ENCODE data around the gene DRAP1. TPM values are rescaled to one million over a fixed set of nuclear protein-coding genes. Genes with fewer than 3 reads are reported as not detected.

Gene DRAP1
- total RNA-seq, 1 experiment from 2014 or later, result 105 TPM

DNA sequence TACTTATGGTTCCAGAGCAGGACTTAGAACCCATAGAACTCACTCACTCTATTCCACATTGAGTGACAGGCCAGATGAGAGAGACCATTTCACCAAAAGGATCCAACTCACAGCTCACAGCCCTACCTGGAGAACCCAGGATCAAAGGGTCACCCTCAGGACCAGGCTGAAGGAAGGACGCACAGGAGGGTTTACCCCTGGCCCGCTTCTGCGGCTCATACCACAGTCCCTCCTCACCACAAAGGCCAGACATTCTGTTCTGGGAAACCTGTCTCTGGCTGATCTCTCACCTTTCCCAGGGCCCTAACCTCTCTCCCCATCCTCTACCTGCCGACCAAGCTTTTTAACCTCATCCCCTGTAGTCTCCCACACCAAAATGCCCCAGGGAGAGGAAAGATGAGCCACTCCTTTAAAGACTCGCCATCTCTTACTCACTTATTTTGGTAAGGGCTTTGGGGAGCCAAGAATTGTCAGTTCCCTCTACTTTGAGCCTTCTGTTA lies 23.7 kb upstream of the DRAP1 start:
- no peak overlapping the region for H3K56ac ChIP-seq (ENCODE audit: insufficient read length, low read depth, low read length)
- DNase-seq, result no peak
- H4K8ac ChIP-seq (replicated peaks; ENCODE audit: insufficient read length, low read depth, low read length), result no peak overlapping the region
- H3K27ac Mint-ChIP-seq, result no peak overlapping the region; a peak in 1 of 7 replicates
- no peak overlapping the region for H2BK20ac ChIP-seq (ENCODE audit: low read depth, low read length, poor library complexity, severe bottlenecking)
- H3K27ac ChIP-seq (ENCODE audit: insufficient read length, low read depth, low read length), result no peak overlapping the region
- H3K9me3 Mint-ChIP-seq, result no peaks in the 10 kb centered on the region
- H2BK15ac ChIP-seq (ENCODE audit: low read depth, low read length), result no peak overlapping the region
- no peak overlapping the region for H3K9ac ChIP-seq (ENCODE audit: extremely low read depth, insufficient read length, low read length)
- H3K4me1 ChIP-seq (ENCODE audit: insufficient read depth, low read length), result no peaks in the 10 kb centered on the region
- H3K27me3 ChIP-seq (ENCODE audit: insufficient read depth, low read length), result peaks cover 5% of the 10 kb centered on the region; the same call in 1 of the 2 replicates
- H3K4me2 ChIP-seq (ENCODE audit: insufficient read depth, insufficient read length, low read length), result no peak overlapping the region
- H2BK5ac ChIP-seq (ENCODE audit: insufficient read length, low read length), result no peak overlapping the region
- H3K18ac ChIP-seq (ENCODE audit: insufficient read length, low read depth, low read length), result no peak overlapping the region
- H3K14ac ChIP-seq (ENCODE audit: insufficient read depth, low read length), result no peak overlapping the region
- H3K4ac ChIP-seq (ENCODE audit: low read depth, low read length), result no peak overlapping the region
- peaks cover 0 to 37% (median 0%) of the 10 kb centered on the region in 3 experiments; a peak in 2 of 7 replicates for H3K36me3 Mint-ChIP-seq (ENCODE audit: insufficient read depth in 1 of 3, low read depth in 3 of 3)
- no CpG with 5 or more reads among the region's 5 CpGs for WGBS (ENCODE audit: extremely low coverage, insufficient read length, low lambda C conversion rate)
- H4K5ac ChIP-seq (ENCODE audit: insufficient read length, low read depth, low read length), result no peak overlapping the region
- no peaks in the 10 kb centered on the region for H3K9me3 ChIP-seq (ENCODE audit: control insufficient read depth, low read depth, low read length)
- TF ChIP-seq, protein P1, sequence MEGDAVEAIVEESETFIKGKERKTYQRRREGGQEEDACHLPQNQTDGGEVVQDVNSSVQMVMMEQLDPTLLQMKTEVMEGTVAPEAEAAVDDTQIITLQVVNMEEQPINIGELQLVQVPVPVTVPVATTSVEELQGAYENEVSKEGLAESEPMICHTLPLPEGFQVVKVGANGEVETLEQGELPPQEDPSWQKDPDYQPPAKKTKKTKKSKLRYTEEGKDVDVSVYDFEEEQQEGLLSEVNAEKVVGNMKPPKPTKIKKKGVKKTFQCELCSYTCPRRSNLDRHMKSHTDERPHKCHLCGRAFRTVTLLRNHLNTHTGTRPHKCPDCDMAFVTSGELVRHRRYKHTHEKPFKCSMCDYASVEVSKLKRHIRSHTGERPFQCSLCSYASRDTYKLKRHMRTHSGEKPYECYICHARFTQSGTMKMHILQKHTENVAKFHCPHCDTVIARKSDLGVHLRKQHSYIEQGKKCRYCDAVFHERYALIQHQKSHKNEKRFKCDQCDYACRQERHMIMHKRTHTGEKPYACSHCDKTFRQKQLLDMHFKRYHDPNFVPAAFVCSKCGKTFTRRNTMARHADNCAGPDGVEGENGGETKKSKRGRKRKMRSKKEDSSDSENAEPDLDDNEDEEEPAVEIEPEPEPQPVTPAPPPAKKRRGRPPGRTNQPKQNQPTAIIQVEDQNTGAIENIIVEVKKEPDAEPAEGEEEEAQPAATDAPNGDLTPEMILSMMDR (conservative IDR thresholded peaks at IDR 0.05), result no peak
- no peak overlapping the region for H4K91ac ChIP-seq (ENCODE audit: insufficient read length, low read depth, low read length)
- no peaks in the 10 kb centered on the region for H4K20me1 ChIP-seq (ENCODE audit: control insufficient read depth, insufficient read depth, insufficient read length)
- H3K23ac ChIP-seq (ENCODE audit: insufficient read length, low read depth, low read length), result no peak overlapping the region
- no peak overlapping the region for H3K4me3 Mint-ChIP-seq
- no peaks in the 10 kb centered on the region; the same call in 1 of the 2 replicates for H3K79me2 ChIP-seq (ENCODE audit: insufficient read depth, low read length)
- H2AFZ ChIP-seq (ENCODE audit: low read length), result no peak overlapping the region
- H2BK120ac ChIP-seq (ENCODE audit: low read depth, low read length, poor library complexity, severe bottlenecking), result no peak overlapping the region
- no peak overlapping the region for H3T11ph ChIP-seq (ENCODE audit: low read length)
- no peaks in the 10 kb centered on the region for H3K79me1 ChIP-seq (ENCODE audit: insufficient read depth, low read depth, low read length, poor library complexity, severe bottlenecking)
- H3K27me3 Mint-ChIP-seq (ENCODE audit: low read depth), result peaks cover 29% of the 10 kb centered on the region
- no peak overlapping the region for H2BK12ac ChIP-seq (ENCODE audit: insufficient read length, low read depth, low read length)
- no peak overlapping the region for H2AK5ac ChIP-seq (ENCODE audit: insufficient read length, low read length)
- H3K23me2 ChIP-seq (ENCODE audit: insufficient read length, low read depth, low read length, poor library complexity, severe bottlenecking), result peaks cover 20% of the 10 kb centered on the region
- H3K4me1 Mint-ChIP-seq, result peaks cover 21 to 29% of the 10 kb centered on the region in 2 experiments

Measured in H9 (cell line).